Measurements from ENCODE around the gene PLS3.

DNA sequence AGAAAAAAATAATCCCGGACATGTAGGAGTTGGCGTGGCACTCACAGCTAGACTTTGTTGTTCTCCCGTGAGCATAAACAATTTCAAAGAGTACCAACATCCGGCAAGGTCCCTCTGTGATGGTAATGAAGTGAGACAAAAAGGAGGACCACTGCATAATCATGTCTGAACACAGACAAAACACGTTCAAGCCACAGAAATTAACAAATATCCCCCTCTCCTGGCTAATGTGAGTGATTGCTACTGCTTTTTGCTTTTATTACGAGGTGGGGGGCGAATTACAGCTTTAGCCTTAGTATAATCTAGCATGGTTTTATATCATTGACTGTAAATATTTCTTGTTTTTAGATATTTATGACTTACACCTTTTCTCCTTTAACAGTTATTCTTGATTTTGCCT is 118.5 kb downstream of the PLS3 start:
- TF ChIP-seq POLR2A (IDR thresholded peaks at IDR 0.05) = no peak
- TF ChIP-seq CTCF (IDR thresholded peaks at IDR 0.05) = no peak
- TF ChIP-seq POLR2AphosphoS5 (IDR thresholded peaks at IDR 0.05) = no peak
- no peak for TF ChIP-seq EP300 (IDR thresholded peaks at IDR 0.05)

All from suprapubic skin (tissue), 4 donors.